Testis (tissue), 2 donors: ENCODE results near the gene TEX22.

Source experiments
- CTCF ChIP-seq, 3 experiments: fragments of 450-650 bp in 2 of 3; fragments of 200-600 bp in 1 of 3; sonication (generic) in 1 of 3; IDR thresholded peaks; one replicate each; pipeline ENCODE4 v1.5.1; 2016 to 2019; ENCODE audit warnings: antibody characterized with exemption in 3 of 3, mild to moderate bottlenecking in 2 of 3, moderate library complexity in 1 of 3
- POLR2A ChIP-seq: fragments of 450-650 bp; IDR thresholded peaks from one replicate; pipeline ENCODE4 v1.6.1; 2017; ENCODE audit warnings: antibody characterized with exemption, mild to moderate bottlenecking, moderate library complexity

- TF ChIP-seq CTCF (IDR thresholded peaks at IDR 0.05) (no peak), POLR2A (no peak)
Measured at GRCh38 chr14:105416671-105417070, 18.3 kb downstream of the TEX22 start.
